CD14-positive monocyte (primary cell): ENCODE measurements around the gene GRIN1. TPM values are rescaled to one million over a fixed set of nuclear protein-coding genes. Genes with fewer than 3 reads are reported as not detected.
A peak's percentile ranks its signal among the peaks of the same experiment; 100 is the strongest.

Source experiments
- DNase-seq, 3 donors: peaks; one replicate each; pipeline ENCODE4 v3.0.0-alpha.2; 2011 to 2022
- H2AFZ ChIP-seq: 2 replicates; pipeline ENCODE4 v1.6.0; 2012; ENCODE audit warnings: mild to moderate bottlenecking, low read depth, low read length, inconsistent platforms; ENCODE audit not compliant: insufficient read depth, poor library complexity, severe bottlenecking
- H3K27ac ChIP-seq, 2 donors: 1 replicate in 1 of 2; 2 replicates in 1 of 2; pipeline ENCODE4 v1.5.1; 2012 to 2013; ENCODE audit warnings: low read length in 2 of 2, control low read depth in 1 of 2, inconsistent platforms in 1 of 2, low read depth in 1 of 2, mild to moderate bottlenecking in 1 of 2
- H3K27me3 ChIP-seq, 2 donors: one replicate each; pipeline versions ENCODE4 v1.6.0 to v1.6.1; 2011 to 2013; ENCODE audit warnings: low read length in 2 of 2; ENCODE audit not compliant: control insufficient read depth in 2 of 2, insufficient read depth in 2 of 2
- H3K36me3 ChIP-seq, 2 donors: replicated peaks in 1 of 2; 1 replicate in 1 of 2; 2 replicates in 1 of 2; pipeline versions ENCODE4 v1.5.1 to v1.6.1; 2012 to 2013; ENCODE audit warnings: low read length in 2 of 2, control low read depth in 1 of 2, inconsistent platforms in 1 of 2, mild to moderate bottlenecking in 1 of 2; ENCODE audit not compliant: insufficient read depth in 2 of 2, control insufficient read depth in 1 of 2
- H3K4me1 ChIP-seq, 2 donors: 1 replicate in 1 of 2; 2 replicates in 1 of 2; pipeline versions ENCODE4 v1.5.1 to v1.6.1; 2012 to 2013; ENCODE audit warnings: low read length in 2 of 2, control low read depth in 1 of 2, inconsistent platforms in 1 of 2, mild to moderate bottlenecking in 1 of 2, moderate library complexity in 1 of 2; ENCODE audit not compliant: insufficient read depth in 2 of 2, control insufficient read depth in 1 of 2
- H3K4me2 ChIP-seq: replicated peaks from 2 replicates; pipeline ENCODE3; 2012; ENCODE audit warnings: low read length, moderate library complexity, mild to moderate bottlenecking; ENCODE audit not compliant: poor library complexity, severe bottlenecking; ENCODE audit errors: extremely low read depth
- H3K4me3 ChIP-seq, 3 experiments: fragments of 200-600 bp in 1 of 3; sonication (generic) in 1 of 3; replicated peaks in 1 of 3; 1 replicate in 2 of 3; 2 replicates in 1 of 3; pipeline ENCODE4 v1.5.1; 2011 to 2013; ENCODE audit warnings: low read length in 3 of 3, mild to moderate bottlenecking in 3 of 3, control low read depth in 2 of 3, low read depth in 2 of 3, inconsistent platforms in 1 of 3, moderate library complexity in 1 of 3
- H3K79me2 ChIP-seq: 2 replicates; pipeline ENCODE4 v1.6.0; 2012; ENCODE audit warnings: mild to moderate bottlenecking, control low read depth, inconsistent platforms, low read length, moderate library complexity; ENCODE audit not compliant: insufficient read depth
- H3K9ac ChIP-seq: 2 replicates; pipeline ENCODE4 v1.6.0; 2017; ENCODE audit warnings: low read length, mild to moderate bottlenecking; ENCODE audit not compliant: insufficient read depth, poor library complexity, severe bottlenecking
- H3K9me3 ChIP-seq, 2 donors: replicated peaks in 1 of 2; 1 replicate in 1 of 2; 2 replicates in 1 of 2; pipeline versions ENCODE4 v1.5.1 to v1.6.1; 2012 to 2013; ENCODE audit warnings: low read length in 2 of 2, control low read depth in 1 of 2; ENCODE audit not compliant: control insufficient read depth in 1 of 2, insufficient read depth in 1 of 2
- H4K20me1 ChIP-seq: 2 replicates; pipeline ENCODE4 v1.6.0; 2012; ENCODE audit warnings: mild to moderate bottlenecking, low read length, control low read depth, moderate library complexity; ENCODE audit not compliant: insufficient read depth
- H3K27ac Mint-ChIP-seq, 7 donors: one replicate each; pipeline ENCODE4 v1.8.0; 2020; ENCODE audit warnings: mild to moderate bottlenecking in 7 of 7, mixed read lengths in 7 of 7, moderate library complexity in 6 of 7, inconsistent platforms in 2 of 7
- H3K27me3 Mint-ChIP-seq, 3 donors: one replicate each; pipeline ENCODE4 v1.8.0; 2021 to 2022; ENCODE audit warnings: low read depth in 3 of 3, mild to moderate bottlenecking in 3 of 3, mixed read lengths in 3 of 3, moderate library complexity in 3 of 3, inconsistent platforms in 1 of 3
- H3K36me3 Mint-ChIP-seq, 2 donors: one replicate each; pipeline ENCODE4 v1.8.0; 2020; ENCODE audit warnings: mixed read lengths in 2 of 2, inconsistent platforms in 1 of 2, mild to moderate bottlenecking in 1 of 2
- H3K4me1 Mint-ChIP-seq: one replicate; pipeline ENCODE4 v1.8.0; 2020; ENCODE audit warnings: mild to moderate bottlenecking, mixed read lengths
- H3K4me3 Mint-ChIP-seq, 2 donors: one replicate each; pipeline ENCODE4 v1.8.0; 2020; ENCODE audit warnings: mild to moderate bottlenecking in 2 of 2, mixed read lengths in 2 of 2, moderate library complexity in 1 of 2
- H3K9me3 Mint-ChIP-seq, 7 donors: one replicate each; pipeline ENCODE4 v1.8.0; 2020 to 2022; ENCODE audit warnings: mixed read lengths in 7 of 7, mild to moderate bottlenecking in 6 of 7, moderate library complexity in 6 of 7, inconsistent platforms in 2 of 7
- WGBS: methylation state at CpG from one replicate; pipeline ENCODE4 v1.1.5; 2013; ENCODE audit warnings: missing lambda C conversion rate; ENCODE audit not compliant: insufficient coverage; 5-methylcytosine and 5-hydroxymethylcytosine counted together
- intact Hi-C, 2 donors: fragments of 100-400 bp; cut with micrococcal nuclease; formaldehyde crosslinking; loops; one replicate each; pipeline versions ENCODE4 v1.15.0 to v1.15.1; 2023
- polyA plus RNA-seq, 3 donors: library from polyadenylated mRNA; depleted of rRNA in 1 of 3; unstranded in 2 of 3; stranded (reverse) in 1 of 3; fragments of 300-500 nt in 2 of 3; fragments of >200 nt in 1 of 3; fragmentation: Illumina TruSeq in 2 of 3; gene quantifications; 1 replicate in 2 of 3; 2 replicates in 1 of 3; pipeline ENCODE4 v1.2.3, GENCODE V29; 2012 to 2021
- TF ChIP-seq, protein P1 (sequence below): fragments of 200-600 bp; IDR thresholded peaks from one replicate; pipeline ENCODE4 v1.8.0; 2022; ENCODE audit warnings: antibody characterized with exemption, mild to moderate bottlenecking

Gene GRIN1
- polyA plus RNA-seq, 3 donors: not detected

GRCh38 chr9:137167747-137168572 is 29.0 kb downstream of the GRIN1 start:
- intact Hi-C loops: no loop called here
- peak overlapping the region in 1 of 2 donors; percentile 64 for H3K4me3 Mint-ChIP-seq
- 9% methylated on average over 52 of the region's 57 CpGs for WGBS

DNA sequence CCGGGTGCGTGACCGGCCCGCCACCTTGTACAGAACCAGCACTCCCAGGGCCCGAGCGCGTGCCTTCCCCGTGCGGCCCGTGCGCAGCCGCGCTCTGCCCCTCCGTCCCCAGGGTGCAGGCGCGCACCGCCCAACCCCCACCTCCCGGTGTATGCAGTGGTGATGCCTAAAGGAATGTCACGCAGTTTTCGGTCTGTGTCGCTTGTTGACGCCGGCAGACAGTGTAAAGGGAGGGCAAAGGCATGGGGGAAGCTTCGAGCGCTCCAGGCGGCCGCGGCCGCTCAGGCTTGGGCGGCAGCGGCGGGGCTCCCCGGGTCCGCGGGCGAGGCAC is 29.6 kb downstream of the GRIN1 start:
- no peak overlapping the region for H3K27ac ChIP-seq
- H3K4me2 ChIP-seq: no peak overlapping the region
- H3K79me2 ChIP-seq: no peaks in the 10 kb centered on the region
- no peak for DNase-seq
- Mint-ChIP-seq H3K9me3 (peaks cover 0 to 6% (median 0%) of the 10 kb centered on the region in 7 donors), H3K27ac (no peak overlapping the region), H3K27me3 (peaks cover 50 to 92% (median 77%) of the 10 kb centered on the region in 3 donors), H3K4me1 (peaks cover under 1% of the 10 kb centered on the region), H3K36me3 (no peaks in the 10 kb centered on the region), H3K4me3 (peak overlapping the region in 1 of 2 donors; percentile 63)
- H3K4me3 ChIP-seq: no peak overlapping the region
- H3K36me3 ChIP-seq: no peaks in the 10 kb centered on the region
- no peak overlapping the region for H2AFZ ChIP-seq
- H3K4me1 ChIP-seq: peaks cover 0 to 7% of the 10 kb centered on the region in 2 donors
- WGBS: under 1% methylated on average over 35 of the region's 36 CpGs
- H3K9me3 ChIP-seq: peaks cover 0 to 3% of the 10 kb centered on the region in 2 donors
- intact Hi-C loops: no loop called here
- no peaks in the 10 kb centered on the region for H4K20me1 ChIP-seq
- TF ChIP-seq, protein P1, sequence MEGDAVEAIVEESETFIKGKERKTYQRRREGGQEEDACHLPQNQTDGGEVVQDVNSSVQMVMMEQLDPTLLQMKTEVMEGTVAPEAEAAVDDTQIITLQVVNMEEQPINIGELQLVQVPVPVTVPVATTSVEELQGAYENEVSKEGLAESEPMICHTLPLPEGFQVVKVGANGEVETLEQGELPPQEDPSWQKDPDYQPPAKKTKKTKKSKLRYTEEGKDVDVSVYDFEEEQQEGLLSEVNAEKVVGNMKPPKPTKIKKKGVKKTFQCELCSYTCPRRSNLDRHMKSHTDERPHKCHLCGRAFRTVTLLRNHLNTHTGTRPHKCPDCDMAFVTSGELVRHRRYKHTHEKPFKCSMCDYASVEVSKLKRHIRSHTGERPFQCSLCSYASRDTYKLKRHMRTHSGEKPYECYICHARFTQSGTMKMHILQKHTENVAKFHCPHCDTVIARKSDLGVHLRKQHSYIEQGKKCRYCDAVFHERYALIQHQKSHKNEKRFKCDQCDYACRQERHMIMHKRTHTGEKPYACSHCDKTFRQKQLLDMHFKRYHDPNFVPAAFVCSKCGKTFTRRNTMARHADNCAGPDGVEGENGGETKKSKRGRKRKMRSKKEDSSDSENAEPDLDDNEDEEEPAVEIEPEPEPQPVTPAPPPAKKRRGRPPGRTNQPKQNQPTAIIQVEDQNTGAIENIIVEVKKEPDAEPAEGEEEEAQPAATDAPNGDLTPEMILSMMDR: no peak
- H3K27me3 ChIP-seq: peaks cover 3 to 75% of the 10 kb centered on the region in 2 donors
- H3K9ac ChIP-seq: no peak overlapping the region

More at GRCh38 chr9:137167747-137168572, 29.0 kb downstream of the GRIN1 start:
- H3K4me1 Mint-ChIP-seq: peaks cover 6% of the 10 kb centered on the region
- peaks cover 0 to 11% (median 0%) of the 10 kb centered on the region in 7 donors for H3K9me3 Mint-ChIP-seq
- H3K27ac Mint-ChIP-seq: no peak overlapping the region
- no peak overlapping the region for H3K9ac ChIP-seq
- no peak overlapping the region for H3K4me2 ChIP-seq
- H4K20me1 ChIP-seq: no peaks in the 10 kb centered on the region
- H3K4me3 ChIP-seq: no peak overlapping the region
- peaks cover 6 to 76% of the 10 kb centered on the region in 2 donors for H3K27me3 ChIP-seq
- peaks cover 54 to 93% (median 79%) of the 10 kb centered on the region in 3 donors for H3K27me3 Mint-ChIP-seq
- no peak overlapping the region for H2AFZ ChIP-seq
- peaks cover 0 to 5% of the 10 kb centered on the region in 2 donors for H3K9me3 ChIP-seq
- H3K4me1 ChIP-seq: peaks cover 3 to 13% of the 10 kb centered on the region in 2 donors
- no peak for DNase-seq
- H3K27ac ChIP-seq: no peak overlapping the region
- TF ChIP-seq, protein P1: no peak
- no peaks in the 10 kb centered on the region for H3K36me3 Mint-ChIP-seq
- no peaks in the 10 kb centered on the region for H3K36me3 ChIP-seq
- no peaks in the 10 kb centered on the region for H3K79me2 ChIP-seq
